GM19397 (cell line): ENCODE data around the gene HERPUD1.
A peak's percentile ranks its signal among the peaks of the same experiment; 100 is the strongest.
"Not testable (repeated sequence)": the region's sequence is repeated elsewhere in the genome, so short reads cannot be mapped to it uniquely, and the experiment has no call there.

ENCODE experiments used
- ATAC-seq: cut with Tn5 transposase; IDR thresholded peaks from one replicate; pipeline ENCODE4 v1.9.1; 2021; ENCODE audit warnings: mild to moderate bottlenecking, moderate library complexity; ENCODE audit not compliant: unreplicated experiment

Gene HERPUD1

DNA sequence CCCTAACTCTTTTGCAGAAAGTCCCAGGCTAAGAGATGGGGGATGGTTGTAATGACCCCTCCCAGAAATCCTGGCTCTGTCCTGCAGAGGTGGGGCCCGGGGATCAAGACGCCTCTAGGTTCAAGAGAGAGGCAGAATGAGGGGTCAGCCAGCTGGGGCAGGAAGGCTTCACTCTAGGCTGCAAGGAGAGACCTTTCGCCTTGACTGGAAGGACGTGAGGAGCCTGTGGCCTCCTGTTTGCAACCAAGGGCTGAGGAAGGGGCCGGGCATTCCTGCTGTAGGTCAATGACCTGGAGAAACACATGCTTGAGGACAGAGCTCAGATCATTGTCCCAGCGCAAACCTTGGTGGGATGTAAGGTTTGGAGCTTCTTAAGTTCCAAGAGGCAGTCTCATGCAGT is 21.1 kb downstream of the HERPUD1 start:
- ATAC-seq = no peak

DNA sequence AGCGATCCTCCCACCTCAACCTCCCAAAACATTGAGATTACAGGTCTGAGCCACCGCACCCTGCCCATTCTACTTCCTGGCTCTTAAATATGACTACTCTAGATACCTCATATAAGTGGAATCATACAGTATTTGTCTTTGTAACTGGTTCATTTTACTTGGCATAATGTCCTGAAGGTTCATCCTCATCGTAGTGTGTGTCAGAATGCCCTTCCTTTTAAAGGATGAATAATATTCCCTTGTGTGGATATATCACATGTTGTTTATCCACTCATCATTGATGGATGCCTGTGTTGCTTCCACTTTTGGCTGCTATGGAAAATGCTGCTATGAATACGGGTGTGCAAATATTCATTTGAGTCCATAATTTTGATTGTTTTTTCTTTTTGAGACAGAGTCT is 24.1 kb downstream of the HERPUD1 start:
- no peak for ATAC-seq

DNA sequence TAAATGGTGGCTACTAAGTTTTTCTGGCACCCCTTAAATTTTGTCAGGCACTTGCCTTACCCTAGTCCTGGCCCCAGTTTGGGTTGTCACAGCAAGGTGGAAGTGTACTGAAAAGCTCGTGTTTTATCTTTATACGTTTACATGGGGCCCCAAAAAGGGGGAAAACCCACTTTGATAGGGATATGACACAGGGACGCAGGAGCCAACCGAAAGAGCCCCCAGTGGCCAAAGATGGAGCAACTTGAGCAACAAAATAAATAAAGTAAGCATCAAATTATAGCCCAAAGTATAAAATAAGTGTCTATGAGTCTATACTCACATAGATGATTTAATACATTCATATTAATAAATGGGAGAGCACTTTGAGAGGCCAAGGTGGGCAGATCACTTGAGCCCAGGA is 24.8 kb downstream of the HERPUD1 start:
- ATAC-seq = no peak

DNA sequence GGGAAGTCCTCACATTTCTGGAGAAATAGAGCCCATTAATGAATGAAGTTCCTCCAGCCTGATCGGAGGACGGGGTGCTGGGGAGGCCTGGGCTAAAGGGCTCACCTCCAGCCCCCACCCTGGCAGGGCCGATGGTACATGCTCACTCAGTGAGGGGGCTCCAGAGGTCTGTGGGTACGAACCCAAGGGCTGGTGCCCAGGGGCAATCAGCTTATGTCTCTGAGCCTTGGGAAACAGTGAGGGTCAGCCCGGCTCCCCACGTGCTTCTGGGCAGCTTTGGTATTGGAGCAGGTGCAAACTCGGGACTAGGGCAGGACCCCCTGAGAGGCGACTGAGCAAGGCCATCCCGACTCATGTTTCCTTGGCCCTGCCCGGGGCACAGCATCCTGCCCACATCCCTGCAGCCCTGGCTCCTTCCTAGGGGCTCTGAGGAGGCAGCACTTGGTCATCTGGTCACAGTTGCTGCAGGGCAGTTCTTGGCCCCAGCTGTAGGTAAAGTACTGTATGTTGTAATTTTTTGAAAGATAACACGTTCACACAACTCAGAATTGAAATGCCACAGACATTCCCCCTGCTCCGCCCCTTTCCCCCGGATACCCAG is 28.8 kb downstream of the HERPUD1 start:
- ATAC-seq = no peak

DNA sequence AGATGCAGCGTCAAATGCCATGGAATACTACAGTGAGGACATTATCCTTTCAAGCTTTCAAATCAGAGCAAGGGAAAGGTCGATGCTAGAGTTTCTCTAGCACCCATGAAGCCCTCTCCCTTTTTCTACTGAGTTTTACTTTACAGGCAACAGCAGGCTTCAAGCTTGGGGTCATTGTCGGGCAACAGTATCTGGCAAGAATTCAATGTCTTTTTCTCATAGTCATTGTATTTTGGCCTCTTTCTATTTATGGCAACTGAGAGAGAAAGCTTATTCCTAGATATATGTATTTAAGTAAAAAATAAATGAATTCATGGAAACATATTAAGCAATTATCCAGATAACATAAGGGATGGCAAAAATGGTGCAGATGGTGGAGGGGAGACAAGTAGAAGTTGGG is 29.4 kb downstream of the HERPUD1 start:
- no peak for ATAC-seq

DNA sequence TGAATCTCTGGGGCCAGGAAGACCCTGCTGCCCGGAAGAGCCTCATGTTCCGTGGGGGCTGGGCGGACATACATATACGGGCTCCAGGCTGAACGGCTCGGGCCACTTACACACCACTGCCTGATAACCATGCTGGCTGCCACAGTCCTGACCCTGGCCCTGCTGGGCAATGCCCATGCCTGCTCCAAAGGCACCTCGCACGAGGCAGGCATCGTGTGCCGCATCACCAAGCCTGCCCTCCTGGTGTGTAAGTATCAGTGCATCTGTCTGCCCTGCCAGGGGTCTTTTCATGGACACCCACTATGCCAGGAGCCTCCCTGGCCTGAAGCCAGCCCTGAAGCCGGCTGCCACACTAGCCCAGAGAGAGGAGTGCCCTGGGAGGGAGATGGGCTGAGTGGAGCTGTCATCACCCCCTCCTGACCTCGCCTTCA is 29.9 kb downstream of the HERPUD1 start, which contains the start of gene CETP:
Gene CETP, plus strand, starts transcription at position 100 of the 431 bp plus-strand sequence. Its CDS starts 30 bp downstream, at position 130.
- ATAC-seq = no peak

DNA sequence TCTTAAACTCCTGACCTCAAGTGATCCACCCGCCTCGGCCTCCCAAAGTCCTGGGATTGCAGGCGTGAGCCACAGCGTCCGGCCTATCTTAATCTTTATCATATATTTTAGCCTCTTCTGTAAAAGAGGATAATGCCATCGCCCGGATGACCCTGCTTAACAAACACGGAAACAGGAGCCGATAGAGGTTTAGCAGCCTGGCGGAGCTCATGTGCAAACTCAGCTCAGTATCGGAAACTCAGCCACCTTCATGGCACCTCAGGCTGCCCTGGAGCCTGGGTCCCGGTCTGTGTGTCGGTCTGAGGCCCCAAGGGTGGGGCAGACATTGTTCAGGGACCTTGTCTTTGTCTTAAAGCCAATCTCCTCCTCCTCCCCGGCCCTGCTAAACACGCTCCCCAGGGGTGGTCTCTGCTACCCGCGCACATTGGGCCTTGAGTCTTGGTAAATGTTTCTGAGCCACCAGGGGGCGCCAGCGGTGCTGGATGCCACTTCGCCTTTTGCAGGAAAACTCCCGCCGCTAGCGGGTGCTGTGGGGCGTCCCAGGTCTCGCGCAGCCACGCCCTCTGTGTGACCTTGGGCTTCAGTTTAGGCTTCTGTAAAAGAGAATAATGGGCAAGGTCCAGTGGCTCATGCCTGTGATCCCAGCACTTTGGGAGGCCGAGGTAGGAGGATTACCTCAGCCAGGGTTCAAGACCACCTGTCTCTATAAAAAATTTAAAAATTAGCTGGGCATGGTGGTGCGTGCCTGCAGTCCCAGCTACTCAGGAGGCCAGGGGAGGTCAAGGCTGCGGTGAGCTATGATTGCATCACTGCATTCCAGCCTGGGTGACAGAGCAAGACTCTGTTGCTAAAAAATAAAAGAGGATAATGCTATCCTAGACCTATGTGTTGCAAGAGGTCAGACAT is 32.6 kb downstream of the HERPUD1 start:
- ATAC-seq = peak; percentile 59

DNA sequence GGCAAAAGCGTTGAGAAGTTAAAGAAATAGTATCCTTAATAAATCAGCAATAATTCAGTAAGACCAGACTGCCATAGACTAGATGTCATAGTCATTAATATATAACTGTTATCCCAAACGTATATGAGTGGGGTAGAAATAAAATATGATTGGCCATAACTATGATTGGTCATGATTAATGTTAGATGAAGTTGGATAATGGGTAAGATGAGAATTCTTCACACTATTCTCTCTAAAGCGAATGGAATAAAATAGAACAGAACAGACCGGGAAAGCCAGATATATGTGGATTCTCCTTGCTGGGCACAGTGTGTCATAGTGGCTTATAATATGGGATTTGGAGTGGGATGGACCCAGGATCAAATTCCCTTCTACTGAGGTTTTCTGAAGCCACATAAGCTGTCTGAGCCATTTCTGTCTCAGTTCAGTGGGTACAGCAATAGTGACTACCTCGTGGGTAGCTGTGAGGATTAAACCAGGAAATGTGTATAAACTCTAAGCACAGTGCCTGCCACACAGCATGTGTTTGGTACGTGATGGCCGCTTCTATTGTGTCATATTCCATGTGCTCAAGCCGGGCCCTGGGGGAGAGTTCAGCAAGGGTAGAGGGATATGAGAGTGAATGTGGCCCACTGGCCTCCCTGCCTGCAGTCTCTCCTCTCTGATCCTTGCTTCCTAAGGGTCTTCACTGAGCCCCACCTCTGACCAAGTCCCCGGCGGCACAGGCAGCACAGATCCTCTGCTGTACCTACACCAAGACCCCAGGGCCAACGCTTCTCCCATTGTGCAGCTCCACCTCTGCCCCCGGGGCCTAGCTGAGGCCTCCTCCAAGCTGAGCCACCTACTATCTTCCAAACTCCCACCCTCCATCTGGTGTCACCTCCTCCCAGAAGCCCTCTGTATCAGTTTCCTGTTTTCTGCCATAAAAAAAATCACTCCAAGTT is 33.5 kb downstream of the HERPUD1 start:
- ATAC-seq = no peak

DNA sequence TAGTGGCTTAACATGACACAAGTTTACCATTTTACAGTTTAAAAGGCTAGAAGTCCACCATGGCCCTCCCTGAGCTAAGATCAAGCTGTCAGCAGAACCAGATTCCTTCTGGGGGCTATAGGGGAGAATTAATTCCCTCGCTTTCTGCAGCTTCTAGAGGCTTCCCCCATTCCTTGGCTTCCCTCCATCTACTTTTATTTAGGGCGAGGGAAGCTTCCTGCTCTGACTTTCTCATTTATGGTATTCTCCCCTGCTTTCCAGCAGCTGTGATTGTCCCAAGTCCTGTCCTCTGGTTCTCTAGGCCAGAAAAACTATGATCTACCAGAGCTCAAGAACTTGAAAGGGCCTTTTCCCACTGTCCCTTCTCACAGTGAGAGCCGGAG is 34.1 kb downstream of the HERPUD1 start:
- no peak for ATAC-seq

DNA sequence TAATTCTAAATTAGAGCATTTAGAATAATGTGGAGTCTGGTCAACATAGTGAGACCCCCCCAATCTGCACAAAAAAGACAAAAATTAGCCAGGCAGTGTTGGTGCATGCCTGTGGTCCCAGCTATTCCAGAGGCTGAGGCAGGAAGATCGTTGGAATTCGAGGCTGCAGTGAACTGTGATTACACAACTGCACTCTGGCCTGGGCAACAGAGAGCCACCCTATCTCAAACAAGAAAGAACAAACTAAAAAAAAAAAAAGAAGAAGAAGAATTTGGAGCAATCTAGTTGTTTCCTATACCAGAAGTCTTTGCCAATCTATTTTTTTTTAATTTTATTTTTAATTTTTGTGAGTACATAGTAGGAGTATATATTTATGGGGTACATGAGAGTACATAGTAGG is 35.8 kb downstream of the HERPUD1 start:
- no peak for ATAC-seq

DNA sequence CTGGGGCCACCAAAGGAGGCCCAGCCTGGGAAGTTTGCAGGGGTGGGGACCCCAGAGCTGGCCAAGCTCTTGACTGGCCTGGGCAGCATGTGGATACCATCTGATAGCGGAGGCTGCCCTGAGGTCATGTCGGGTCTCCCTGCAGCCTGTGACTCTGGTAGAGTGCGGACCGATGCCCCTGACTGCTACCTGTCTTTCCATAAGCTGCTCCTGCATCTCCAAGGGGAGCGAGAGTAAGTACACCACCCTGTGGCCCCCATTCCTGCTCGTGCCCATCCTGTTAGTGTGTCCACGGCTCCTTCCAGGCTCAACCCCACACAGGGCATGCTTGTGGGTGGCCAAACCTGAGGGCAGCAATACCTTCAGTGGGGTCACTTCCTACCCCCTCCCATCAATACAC is 37.8 kb downstream of the HERPUD1 start:
- no peak for ATAC-seq

DNA sequence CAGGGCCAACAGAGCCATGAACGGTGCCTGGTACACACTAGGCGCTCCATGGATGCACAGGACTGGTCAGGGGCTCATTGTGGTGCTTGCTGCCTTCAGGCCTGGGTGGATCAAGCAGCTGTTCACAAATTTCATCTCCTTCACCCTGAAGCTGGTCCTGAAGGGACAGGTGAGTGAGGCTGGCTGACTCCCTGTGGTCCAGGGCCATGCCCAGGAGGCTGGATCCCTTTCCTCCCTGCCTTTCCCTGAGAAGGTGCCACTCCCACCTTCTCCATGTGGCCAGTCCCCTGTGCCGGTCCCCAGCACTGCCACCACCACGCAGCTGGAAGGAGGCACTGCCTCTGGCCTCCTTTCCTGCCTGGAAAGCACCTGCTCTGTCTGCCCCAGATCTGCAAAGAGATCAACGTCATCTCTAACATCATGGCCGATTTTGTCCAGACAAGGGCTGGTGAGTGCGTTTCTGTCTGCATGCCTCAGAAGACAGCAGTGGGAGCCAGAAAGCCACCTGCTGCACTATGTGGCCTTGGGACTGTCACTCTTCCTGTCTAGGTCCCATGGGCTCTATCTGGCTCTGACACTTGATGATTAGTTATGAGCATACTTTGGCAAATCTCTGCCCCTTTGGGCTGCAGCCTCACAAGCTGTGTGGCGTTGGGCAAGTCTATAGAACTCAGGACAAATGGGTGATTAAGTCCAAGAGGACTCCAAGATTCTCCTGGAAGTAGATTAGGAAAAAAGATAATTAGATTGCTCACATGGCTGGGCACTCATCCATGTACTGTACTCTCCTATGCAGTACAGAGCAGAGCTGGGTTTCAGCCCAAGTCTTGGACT is 39.2 kb downstream of the HERPUD1 start:
- peak; percentile 80 for ATAC-seq

DNA sequence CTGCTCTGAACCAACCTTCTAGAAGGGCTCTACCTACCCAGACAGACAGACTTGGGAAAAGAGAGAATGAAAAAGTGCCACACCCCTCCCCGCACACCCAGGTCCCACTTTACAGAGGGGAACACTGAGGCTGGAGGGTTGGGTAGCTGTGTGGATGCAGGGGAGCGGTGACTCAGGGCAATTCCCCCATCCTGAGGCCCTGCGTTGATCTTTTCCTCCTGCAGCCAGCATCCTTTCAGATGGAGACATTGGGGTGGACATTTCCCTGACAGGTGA is 39.8 kb downstream of the HERPUD1 start:
- ATAC-seq = no peak

DNA sequence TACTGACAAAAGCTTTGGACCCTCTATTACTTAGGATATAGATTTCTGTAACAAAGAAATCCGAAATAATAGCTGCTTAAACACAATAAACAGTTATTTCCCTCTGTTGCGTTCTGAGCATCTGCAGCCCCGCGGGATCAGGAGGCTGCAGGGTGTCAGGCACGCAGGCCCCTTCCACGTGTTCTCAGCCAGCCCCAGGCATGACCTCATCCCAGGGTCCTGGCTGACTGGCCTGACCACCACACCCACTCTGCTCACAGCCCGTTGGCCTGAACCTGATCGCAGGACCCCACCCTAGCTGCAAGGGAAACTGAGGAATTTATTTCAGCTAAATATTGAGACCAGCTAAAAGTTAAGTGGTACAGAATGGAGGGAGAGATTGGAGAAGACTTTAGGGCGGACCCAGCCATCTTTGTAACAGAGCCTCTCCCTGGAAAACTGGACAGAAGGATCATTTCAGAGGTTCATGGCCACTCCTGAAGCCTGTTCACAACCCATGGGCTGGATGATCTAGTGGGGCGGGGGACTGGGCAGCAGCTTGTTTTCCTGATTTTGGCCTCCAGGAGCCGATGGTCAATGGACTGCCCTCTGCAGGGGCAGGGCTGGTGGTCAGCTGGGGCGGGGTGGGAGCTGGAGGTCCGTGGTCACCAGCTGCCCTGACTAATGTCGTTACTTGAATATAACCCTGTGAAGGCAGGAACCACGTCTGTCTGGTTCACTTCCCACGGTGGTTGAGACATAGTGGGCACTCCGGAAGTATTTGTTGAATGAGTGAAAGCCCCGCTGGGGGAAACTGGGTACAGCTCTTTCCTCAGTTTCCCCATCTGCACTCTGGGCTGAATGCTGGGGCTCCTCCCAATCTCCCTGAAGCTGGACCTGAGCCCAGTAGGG is 40.7 kb downstream of the HERPUD1 start:
- ATAC-seq = no peak

DNA sequence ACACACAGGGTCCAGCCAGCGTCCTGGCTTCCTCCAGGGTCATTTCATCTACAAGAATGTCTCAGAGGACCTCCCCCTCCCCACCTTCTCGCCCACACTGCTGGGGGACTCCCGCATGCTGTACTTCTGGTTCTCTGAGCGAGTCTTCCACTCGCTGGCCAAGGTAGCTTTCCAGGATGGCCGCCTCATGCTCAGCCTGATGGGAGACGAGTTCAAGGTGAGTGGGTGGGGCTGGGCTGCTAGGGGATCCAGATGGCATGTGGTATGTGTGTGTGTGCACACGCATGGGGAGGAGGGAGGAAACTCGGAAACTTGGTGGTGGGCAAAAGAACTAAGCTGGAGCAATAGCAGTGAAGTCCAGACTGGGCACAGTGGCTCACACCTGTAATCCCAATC is 41.4 kb downstream of the HERPUD1 start:
- no peak for ATAC-seq

DNA sequence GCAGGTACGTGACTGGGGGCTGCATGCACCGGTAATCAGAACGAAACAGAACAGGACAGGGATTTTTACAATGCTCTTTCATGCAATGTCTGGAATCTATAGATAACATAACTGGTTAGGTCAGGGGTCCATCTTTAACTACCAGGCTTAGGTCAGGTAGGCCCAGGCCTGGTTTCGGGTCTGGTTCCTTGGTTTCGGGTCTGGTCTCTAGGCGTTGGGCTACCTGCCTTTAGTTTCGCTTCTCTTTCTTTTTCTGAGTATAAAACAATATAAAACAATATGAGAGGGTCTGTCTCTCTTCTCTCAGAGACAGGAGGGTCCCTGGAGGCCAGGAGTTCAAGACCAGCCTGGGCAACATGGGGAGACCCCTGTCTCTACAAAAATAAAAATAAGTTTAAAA is 42.0 kb downstream of the HERPUD1 start:
- not testable (repeated sequence) for ATAC-seq

DNA sequence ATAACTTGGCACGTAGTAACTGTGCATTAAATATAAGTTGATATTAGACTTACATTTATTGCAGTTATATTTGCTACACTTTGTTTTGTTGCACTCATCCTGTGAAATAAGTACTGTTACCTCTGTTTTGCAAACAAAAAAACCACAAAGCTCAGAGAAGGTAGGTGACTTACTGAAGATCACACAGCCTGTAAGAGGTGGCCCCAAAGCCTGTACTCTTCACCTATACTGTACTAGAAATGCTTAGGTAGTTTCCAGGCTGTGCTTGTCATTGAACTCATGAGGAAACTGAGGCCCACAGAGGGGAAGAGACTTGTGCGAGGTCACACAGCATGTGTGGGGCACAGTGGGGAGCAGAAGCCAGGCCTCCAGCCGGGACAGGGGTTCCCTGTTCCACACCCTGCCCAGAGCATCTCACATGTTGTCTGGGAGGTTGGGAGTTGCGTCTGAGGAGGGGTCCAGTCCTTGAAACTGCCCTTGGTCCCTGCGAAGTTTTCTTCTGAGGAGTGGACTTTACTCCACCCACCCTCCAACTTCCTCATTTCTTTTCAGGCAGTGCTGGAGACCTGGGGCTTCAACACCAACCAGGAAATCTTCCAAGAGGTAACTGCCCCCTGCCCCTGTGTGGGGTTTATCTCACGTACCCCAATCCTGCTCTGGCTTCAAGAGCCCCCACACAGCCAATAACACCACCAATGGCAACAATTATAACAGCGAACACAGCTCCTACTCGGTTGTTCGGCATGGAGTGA is 42.8 kb downstream of the HERPUD1 start:
- ATAC-seq = no peak

DNA sequence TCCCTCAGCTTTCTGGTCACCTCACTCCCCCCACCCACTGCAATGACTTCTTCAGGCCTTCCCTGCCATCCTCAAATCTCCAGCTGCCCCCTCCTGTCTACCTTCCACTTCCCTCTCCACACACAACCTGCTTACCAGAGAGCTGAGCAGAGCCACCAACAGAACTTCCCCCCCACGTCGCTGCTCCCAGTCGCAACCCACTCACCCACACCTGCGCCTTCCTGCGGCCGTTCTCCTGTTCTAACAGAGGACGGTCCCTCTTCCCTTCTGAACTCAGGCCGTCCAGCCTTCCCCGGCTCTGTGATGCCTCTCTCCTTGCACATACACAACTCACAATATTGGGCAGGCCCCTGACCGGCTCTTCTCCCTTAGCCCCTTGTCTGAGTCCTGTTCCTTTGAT is 43.8 kb downstream of the HERPUD1 start:
- no peak for ATAC-seq

DNA sequence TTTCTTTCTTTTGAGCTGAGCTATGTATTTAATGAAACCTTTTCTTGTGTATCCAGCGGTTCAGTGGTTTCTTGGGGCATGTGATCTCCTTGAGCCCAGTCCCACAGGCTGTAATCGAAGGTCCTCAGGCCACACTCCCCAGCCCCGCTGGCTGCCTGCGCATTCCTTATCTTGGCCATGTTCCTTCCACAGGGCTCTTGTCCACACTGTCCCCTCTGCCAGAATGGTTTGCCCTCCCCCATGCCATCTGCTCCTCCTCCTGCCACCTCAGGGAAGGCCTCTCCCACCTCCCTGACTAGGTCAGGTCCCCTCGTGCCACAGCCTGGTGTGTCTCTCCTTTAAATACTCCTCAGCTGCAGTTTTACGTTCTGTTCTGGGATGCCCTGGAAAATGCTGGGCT is 45.3 kb downstream of the HERPUD1 start:
- no peak for ATAC-seq
